DND-41 (cell line): Measurements from ENCODE around the gene CIC.

ENCODE experiments used
- ATAC-seq: fragments of 200-7000 bp; cut with Tn5 transposase; 3 replicates; pipeline ENCODE4 v1.9.1; 2021; ENCODE audit warnings: low read depth; ENCODE audit not compliant: insufficient read depth
- DNase-seq: peaks from one replicate; pipeline ENCODE4 v3.0.0-alpha.2; 2020
- H2AFZ ChIP-seq: 2 replicates; pipeline ENCODE4 v1.6.0; 2012; ENCODE audit warnings: low read depth, low read length
- H3K27ac ChIP-seq: 2 replicates; pipeline ENCODE4 v1.5.1; 2012; ENCODE audit warnings: low read length, inconsistent platforms
- H3K27me3 ChIP-seq: fragments of 200-600 bp; sonication (generic); 2 replicates; pipeline ENCODE4 v1.6.0; 2012; ENCODE audit warnings: low read length, mild to moderate bottlenecking, inconsistent platforms; ENCODE audit not compliant: insufficient read depth, poor library complexity
- H3K36me3 ChIP-seq: 2 replicates; pipeline ENCODE4 v1.5.1; 2012; ENCODE audit warnings: low read length, inconsistent platforms; ENCODE audit not compliant: insufficient read depth
- H3K4me1 ChIP-seq: 2 replicates; pipeline ENCODE4 v1.5.1; 2012; ENCODE audit warnings: mild to moderate bottlenecking, low read length; ENCODE audit not compliant: insufficient read depth
- H3K4me2 ChIP-seq: 2 replicates; pipeline ENCODE4 v1.6.0; 2012; ENCODE audit warnings: mild to moderate bottlenecking, moderate library complexity, low read length, inconsistent platforms; ENCODE audit not compliant: insufficient read depth
- H3K4me3 ChIP-seq, 2 experiments: fragments of 200-600 bp in 1 of 2; shearing (Covaris generic) in 1 of 2; 2 replicates each; pipeline ENCODE4 v1.5.1; 2012 to 2016; ENCODE audit warnings: inconsistent platforms in 2 of 2, low read length in 2 of 2, mild to moderate bottlenecking in 2 of 2, low read depth in 1 of 2, moderate library complexity in 1 of 2
- H3K79me2 ChIP-seq: 2 replicates; pipeline ENCODE4 v1.6.0; 2012; ENCODE audit warnings: low read length, inconsistent platforms; ENCODE audit not compliant: insufficient read depth
- H3K9ac ChIP-seq: 2 replicates; pipeline ENCODE4 v1.6.0; 2012; ENCODE audit warnings: low read depth, mild to moderate bottlenecking, inconsistent platforms, low read length, moderate library complexity
- H3K9me3 ChIP-seq: 2 replicates; pipeline ENCODE4 v1.5.1; 2012; ENCODE audit warnings: low read length, moderate library complexity, mild to moderate bottlenecking, inconsistent platforms; ENCODE audit not compliant: insufficient read depth, severe bottlenecking
- H4K20me1 ChIP-seq: 2 replicates; pipeline ENCODE4 v1.6.0; 2012; ENCODE audit warnings: low read length; ENCODE audit not compliant: insufficient read depth
- CTCF ChIP-seq: IDR thresholded peaks from 2 replicates; pipeline ENCODE4 v1.5.1; 2012; ENCODE audit warnings: borderline replicate concordance, low read length, moderate library complexity, mild to moderate bottlenecking; ENCODE audit not compliant: poor library complexity, severe bottlenecking; ENCODE audit errors: extremely low read depth
- EZH2 ChIP-seq: IDR thresholded peaks from 3 replicates; pipeline ENCODE4 v1.6.1; 2012; ENCODE audit warnings: borderline replicate concordance, low read depth, mild to moderate bottlenecking, moderate library complexity, low read length, inconsistent platforms; ENCODE audit not compliant: severe bottlenecking

Gene CIC

DNA sequence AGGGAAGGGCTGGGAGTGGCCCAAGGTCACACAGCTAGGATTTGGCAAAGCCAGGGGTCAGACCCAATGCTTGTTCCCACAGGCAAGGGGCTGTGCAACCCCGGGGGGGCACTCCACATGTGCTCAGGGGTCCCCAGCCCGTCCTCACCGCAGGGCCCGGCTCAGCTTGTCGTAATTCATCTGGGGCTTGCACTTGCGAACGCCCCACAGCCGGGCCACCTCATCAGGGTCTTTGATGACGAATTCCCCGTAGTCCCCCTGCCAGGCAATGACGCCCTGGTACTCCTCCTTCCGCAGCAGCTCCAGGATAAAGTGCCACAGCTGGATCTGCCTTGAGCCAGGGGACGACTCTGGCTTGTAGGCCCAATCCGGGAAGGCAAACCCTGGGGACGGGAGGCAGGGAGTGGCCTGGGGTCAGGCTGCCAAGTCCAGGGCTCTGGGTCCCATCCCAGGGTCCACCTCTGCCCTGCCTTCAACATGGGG lies 18.8 kb upstream of the CIC start:
- Histone ChIP-seq H3K79me2 (peaks cover 50% of the 10 kb centered on the region), H3K36me3 (peaks cover 31% of the 10 kb centered on the region), H3K9me3 (no peaks in the 10 kb centered on the region), H3K9ac (no peak overlapping the region), H4K20me1 (peaks cover 31% of the 10 kb centered on the region), H2AFZ (no peak overlapping the region), H3K4me3 (no peak overlapping the region), H3K4me1 (peaks cover 24% of the 10 kb centered on the region), H3K27me3 (no peaks in the 10 kb centered on the region), H3K4me2 (no peak overlapping the region), H3K27ac (no peak overlapping the region)
- no peak for TF ChIP-seq CTCF
- TF ChIP-seq EZH2: no peak
- ATAC-seq (no peak), DNase-seq (no peak)

DNA sequence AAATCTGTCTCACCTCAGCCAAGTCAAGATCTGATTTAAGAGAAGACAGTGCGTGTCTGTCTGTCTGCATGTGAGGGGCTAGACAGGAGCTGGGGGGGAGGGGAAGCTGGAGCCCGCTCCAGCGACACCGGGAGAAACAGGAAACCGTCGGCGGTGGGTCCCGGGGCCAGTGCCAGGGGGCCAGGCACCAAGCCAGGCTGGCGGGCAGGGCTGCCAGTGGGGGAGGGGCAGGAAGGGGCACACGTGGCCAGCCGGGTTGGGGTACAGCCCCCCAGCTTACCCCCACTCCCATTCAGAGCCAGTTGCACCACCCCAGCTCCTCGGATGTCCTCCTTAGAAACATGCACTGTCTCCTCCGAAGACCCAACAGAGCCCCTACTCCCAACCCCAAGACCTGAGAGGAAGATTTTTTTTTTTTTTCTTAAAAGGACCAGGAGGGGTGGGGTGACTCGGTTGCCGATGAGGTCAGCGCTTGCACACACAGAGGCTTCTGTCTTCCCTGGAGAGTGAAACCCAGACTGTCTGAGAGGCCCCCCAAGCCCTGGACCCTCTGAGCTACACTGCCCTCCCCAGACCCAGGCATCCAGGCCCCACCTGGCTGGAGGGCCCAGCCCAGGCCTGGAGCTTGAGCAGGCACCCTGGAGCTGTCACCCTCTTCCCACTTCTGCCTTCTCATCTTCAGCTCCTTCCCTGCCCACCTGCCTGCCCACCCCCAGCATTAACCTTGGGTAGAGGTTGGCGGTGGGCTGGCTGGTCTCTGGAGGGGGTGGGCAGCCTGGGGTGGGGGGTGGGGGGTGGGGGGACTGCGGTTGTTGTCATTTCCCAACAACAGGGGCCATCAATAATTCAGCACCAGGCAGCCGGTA lies 18.2 kb upstream of the CIC start:
- ATAC-seq: no peak
- Histone ChIP-seq H3K9ac (no peak overlapping the region), H4K20me1 (peaks cover 31% of the 10 kb centered on the region), H3K4me2 (no peak overlapping the region), H3K9me3 (no peaks in the 10 kb centered on the region), H3K36me3 (peaks cover 31% of the 10 kb centered on the region), H3K79me2 (peaks cover 50% of the 10 kb centered on the region), H3K27me3 (no peaks in the 10 kb centered on the region), H2AFZ (no peak overlapping the region), H3K4me3 (no peak overlapping the region), H3K27ac (no peak overlapping the region), H3K4me1 (peaks cover 26% of the 10 kb centered on the region)
- DNase-seq: no peak
- TF ChIP-seq CTCF: no peak
- TF ChIP-seq EZH2: no peak

DNA sequence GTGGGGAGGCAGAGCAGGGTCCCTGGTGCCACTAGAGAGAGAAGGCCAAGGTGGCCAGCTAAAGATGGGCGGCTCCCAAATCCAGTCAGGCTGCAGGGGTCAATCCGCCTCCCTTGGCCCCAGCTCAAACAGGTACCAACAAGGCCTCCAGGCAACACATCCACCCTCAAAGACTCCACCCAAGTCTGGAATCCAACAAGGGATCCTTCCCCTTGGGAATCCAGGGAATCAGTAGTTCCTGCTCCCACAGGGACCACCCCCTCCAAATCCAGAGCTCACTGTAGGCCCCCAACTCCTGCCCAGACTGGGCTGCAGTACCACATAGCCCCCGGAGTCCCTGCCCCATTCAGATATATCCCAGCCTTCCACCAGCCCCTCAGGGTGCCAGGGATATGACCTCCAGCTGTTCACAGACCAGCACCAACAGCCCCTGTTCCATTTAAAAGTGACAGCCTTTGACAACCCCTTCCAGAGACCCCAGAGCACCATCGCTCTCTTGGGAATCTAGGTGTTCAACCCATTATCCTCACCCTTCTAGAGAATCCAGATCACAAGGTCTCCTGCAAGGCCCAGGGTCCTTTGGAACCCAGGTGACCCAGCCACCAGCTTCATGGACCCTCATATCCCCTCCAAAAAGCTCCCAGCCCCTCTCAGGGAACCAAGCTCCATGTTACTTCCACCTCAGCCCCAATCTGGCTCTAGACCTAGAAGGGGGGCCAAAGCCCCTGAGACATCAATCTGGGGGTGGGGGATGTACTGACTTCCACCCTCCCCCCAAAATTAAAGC lies 17.3 kb upstream of the CIC start:
- H3K27me3 ChIP-seq: no peaks in the 10 kb centered on the region
- H4K20me1 ChIP-seq: peaks cover 31% of the 10 kb centered on the region
- peaks cover 28% of the 10 kb centered on the region for H3K4me1 ChIP-seq
- H3K27ac ChIP-seq: no peak overlapping the region
- H3K4me3 ChIP-seq: no peak overlapping the region
- peaks cover 31% of the 10 kb centered on the region for H3K36me3 ChIP-seq
- ATAC-seq: no peak
- no peak overlapping the region for H3K4me2 ChIP-seq
- H2AFZ ChIP-seq: no peak overlapping the region
- H3K79me2 ChIP-seq: peaks cover 50% of the 10 kb centered on the region
- no peak for DNase-seq
- H3K9me3 ChIP-seq: no peaks in the 10 kb centered on the region
- no peak for TF ChIP-seq EZH2
- TF ChIP-seq CTCF: no peak
- peak overlapping the region; percentile 0; the same call in 1 of the 2 replicates for H3K9ac ChIP-seq
